ENCODE data around the gene PLA1A. TPM values are rescaled to one million over a fixed set of nuclear protein-coding genes. Genes with fewer than 3 reads are reported as not detected.

PLA1A gene
- total and polyA plus RNA-seq, 2 of the 4 experiments (the other 2 are of a cell fraction): not detected

DNA sequence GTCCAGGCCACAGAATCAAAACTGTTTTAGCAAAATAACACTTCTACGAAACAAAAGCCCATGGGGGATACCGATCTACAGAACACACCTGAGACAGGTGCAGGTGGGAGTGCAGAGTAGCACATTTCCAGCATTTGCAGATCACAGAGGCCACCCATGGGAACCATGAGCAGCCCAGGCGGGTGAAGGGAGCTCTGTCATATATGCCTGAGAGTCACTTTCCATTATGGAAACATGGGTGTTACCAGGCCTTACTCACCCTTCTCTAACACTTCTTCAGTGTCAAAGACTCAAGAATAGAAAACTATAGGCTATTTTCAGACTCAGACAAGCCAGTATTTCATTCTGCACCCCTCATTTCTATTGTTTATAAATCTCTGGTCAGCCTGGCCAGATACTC lies 3.5 kb downstream of the PLA1A start:
- DNase-seq (no peak), ATAC-seq (ENCODE audit: low read depth) (no peak)
- Histone ChIP-seq H3K9me1 (ENCODE audit: insufficient read depth, low read length) (no peaks in the 10 kb centered on the region), H3K14ac (replicated peaks; ENCODE audit: low read depth, low read length) (no peak overlapping the region), H3K18ac (ENCODE audit: low read depth, low read length) (no peak overlapping the region), H2BK5ac (ENCODE audit: low read depth, low read length, poor library complexity, severe bottlenecking) (no peak overlapping the region), H4K8ac (ENCODE audit: low read depth in 2 of 2, low read length in 2 of 2) (no peak overlapping the region), H4K20me1 (ENCODE audit: insufficient read depth, low read length) (no peaks in the 10 kb centered on the region), H3K9ac (ENCODE audit: low read depth, low read length) (no peak overlapping the region), H3K4me2 (ENCODE audit: low read depth, low read length) (no peak overlapping the region), H3K79me1 (ENCODE audit: low read depth in 1 of 2, low read length in 2 of 2) (no peaks in the 10 kb centered on the region), H3K4me1 (ENCODE audit: control insufficient read depth, insufficient read depth, low read length) (no peaks in the 10 kb centered on the region), H3K27ac (ENCODE audit: insufficient read depth, low read length) (no peak overlapping the region), H4K5ac (ENCODE audit: low read depth, low read length) (no peak overlapping the region), H3K56ac (ENCODE audit: extremely low read depth, insufficient read depth, low read length) (no peak overlapping the region), H3K9me3 (ENCODE audit: control insufficient read depth, insufficient read depth, low read length) (no peaks in the 10 kb centered on the region), H2AK9ac (replicated peaks; ENCODE audit: low read depth, low read length, poor library complexity) (no peak overlapping the region), H2BK15ac (ENCODE audit: low read depth, low read length) (no peak overlapping the region), H3K36me3 (ENCODE audit: control insufficient read depth, insufficient read depth, low read length) (no peaks in the 10 kb centered on the region), H3K4me3 (ENCODE audit: insufficient read depth, low read depth, low read length) (no peak overlapping the region), H2BK20ac (ENCODE audit: low read depth, low read length) (no peak overlapping the region), H3K27me3 (ENCODE audit: control insufficient read depth, insufficient read depth, low read length) (peaks cover 19% of the 10 kb centered on the region), H2AFZ (replicated peaks; ENCODE audit: low read length, poor library complexity) (no peak overlapping the region), H3K23ac (ENCODE audit: low read depth, low read length) (no peak overlapping the region), H2AK5ac (ENCODE audit: low read depth, low read length) (no peak overlapping the region), H2BK120ac (ENCODE audit: low read depth, low read length) (no peak overlapping the region), H4K91ac (ENCODE audit: insufficient read depth, low read depth, low read length) (no peak overlapping the region), H3K4ac (ENCODE audit: low read depth, low read length) (no peak overlapping the region)
- no TSS peak for BruUV-seq (replicated peaks)
- ChIA-PET CTCF (no interaction called here), POLR2A (ENCODE audit: unreplicated experiment) (no interaction called here)
- dilution Hi-C loops (cut with HindIII; ENCODE audit: low sequenced_read_pairs, unreplicated experiment): no loop called here
- no CpG with 5 or more reads among the region's 3 CpGs for WGBS, 2 experiments (ENCODE audit: extremely low coverage in 2 of 2, insufficient read length in 1 of 2)
- no peak for TF ChIP-seq SMC3 (IDR thresholded peaks at IDR 0.05; ENCODE audit: low read depth, low read length)
- no peak for TF ChIP-seq POLR2A (IDR thresholded peaks at IDR 0.05; ENCODE audit: low read depth, low read length)
- TF ChIP-seq RAD21 (IDR thresholded peaks at IDR 0.05; ENCODE audit: low read length): no peak
- TF ChIP-seq FOS (IDR thresholded peaks at IDR 0.05; ENCODE audit: low read depth, low read length): no peak
- no peak for TF ChIP-seq BHLHE40 (IDR thresholded peaks at IDR 0.05; ENCODE audit: low read depth, low read length)
- TF ChIP-seq CTCF (conservative IDR thresholded peaks at IDR 0.05; ENCODE audit: low read depth, low read length): no peak
- TF ChIP-seq RCOR1 (IDR thresholded peaks at IDR 0.05; ENCODE audit: insufficient replicate concordance, low read length): no peak
- no peak for TF ChIP-seq CHD1 (IDR thresholded peaks at IDR 0.05; ENCODE audit: low read depth, low read length)
- no peak for TF ChIP-seq CEBPB (IDR thresholded peaks at IDR 0.05; ENCODE audit: low read depth, low read length)
- TF ChIP-seq NFE2L2 (IDR thresholded peaks at IDR 0.05; ENCODE audit: low read depth, low read length): no peak
- TF ChIP-seq, protein P1, sequence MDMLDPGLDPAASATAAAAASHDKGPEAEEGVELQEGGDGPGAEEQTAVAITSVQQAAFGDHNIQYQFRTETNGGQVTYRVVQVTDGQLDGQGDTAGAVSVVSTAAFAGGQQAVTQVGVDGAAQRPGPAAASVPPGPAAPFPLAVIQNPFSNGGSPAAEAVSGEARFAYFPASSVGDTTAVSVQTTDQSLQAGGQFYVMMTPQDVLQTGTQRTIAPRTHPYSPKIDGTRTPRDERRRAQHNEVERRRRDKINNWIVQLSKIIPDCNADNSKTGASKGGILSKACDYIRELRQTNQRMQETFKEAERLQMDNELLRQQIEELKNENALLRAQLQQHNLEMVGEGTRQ (IDR thresholded peaks at IDR 0.05; ENCODE audit: low read depth, low read length): no peak
- TF ChIP-seq ELK1 (IDR thresholded peaks at IDR 0.05; ENCODE audit: borderline replicate concordance, low read depth, low read length): no peak
- no peak for TF ChIP-seq RFX5 (IDR thresholded peaks at IDR 0.05; ENCODE audit: low read depth, low read length)
- TF ChIP-seq MXI1 (IDR thresholded peaks at IDR 0.05; ENCODE audit: borderline replicate concordance, low read depth, low read length): no peak
- no peak for TF ChIP-seq MAFK (IDR thresholded peaks at IDR 0.05; ENCODE audit: low read depth, low read length)
- no peak for TF ChIP-seq MAZ (IDR thresholded peaks at IDR 0.05; ENCODE audit: borderline replicate concordance, low read depth, low read length)
- intact Hi-C loops (cut with micrococcal nuclease): no loop called here
- in situ Hi-C loops (cut with MboI; ENCODE audit: low sequenced_read_pairs): no loop called here

Data from IMR-90 (cell line).